Suppressor macrophage treated with lipopolysaccharide for 4 hours (primary cell): ENCODE results near the gene GADD45GIP1.
A peak's percentile ranks its signal among the peaks of the same experiment; 100 is the strongest.
"Not testable (repeated sequence)": the region's sequence is repeated elsewhere in the genome, so short reads cannot be mapped to it uniquely, and the experiment has no call there.

Source experiments
- DNase-seq: peaks from one replicate; pipeline ENCODE4 v3.0.0-alpha.2; 2020

Gene GADD45GIP1

GRCh38 chr19:12955575-12955974, 1.4 kb downstream of the GADD45GIP1 start:
- DNase-seq = not testable (repeated sequence)

- DNase-seq = no peak
Observed at GRCh38 chr19:12954612-12954962, 2.4 kb downstream of the GADD45GIP1 start.

GRCh38 chr19:12953799-12954611, 3.0 kb downstream of the GADD45GIP1 start:
- peak; percentile 26 for DNase-seq

- DNase-seq = no peak
Observed at GRCh38 chr19:12953138-12953798, 3.8 kb downstream of the GADD45GIP1 start.

GRCh38 chr19:12952488-12953137, 4.4 kb downstream of the GADD45GIP1 start:
- DNase-seq = peak; percentile 86

- not testable (repeated sequence) for DNase-seq
Observed at GRCh38 chr19:12952050-12952449, 5.0 kb downstream of the GADD45GIP1 start.

- DNase-seq = no peak
Observed at GRCh38 chr19:12949363-12950283, 7.4 kb downstream of the GADD45GIP1 start.

- DNase-seq = no peak
Observed at GRCh38 chr19:12948612-12949362, 8.2 kb downstream of the GADD45GIP1 start.

GRCh38 chr19:12947702-12948611, 9.1 kb downstream of the GADD45GIP1 start:
- no peak for DNase-seq

- DNase-seq = no peak
Observed at GRCh38 chr19:12946731-12947496, 10.1 kb downstream of the GADD45GIP1 start.

- peak; percentile 72 for DNase-seq
Observed at GRCh38 chr19:12946092-12946721, 10.8 kb downstream of the GADD45GIP1 start.

GRCh38 chr19:12945479-12946091, 11.4 kb downstream of the GADD45GIP1 start, which contains the start of gene RAD23A:
Gene RAD23A (plus strand): TSS chr19:12945862. CDS start chr19:12945949, 87 bp downstream.
- DNase-seq = peak; percentile 100

- DNase-seq = no peak
Observed at GRCh38 chr19:12944104-12944674, 12.8 kb downstream of the GADD45GIP1 start.

- no peak for DNase-seq
Observed at GRCh38 chr19:12943437-12944044, 13.5 kb downstream of the GADD45GIP1 start.

GRCh38 chr19:12940897-12941296, 16.1 kb downstream of the GADD45GIP1 start:
- DNase-seq = no peak

GRCh38 chr19:12939975-12940423, 17.0 kb downstream of the GADD45GIP1 start:
- no peak for DNase-seq

GRCh38 chr19:12938779-12939601, 18.0 kb downstream of the GADD45GIP1 start:
- DNase-seq = peak; percentile 63
